ENCODE measurements around the gene FOCAD.

GRCh38 chr9:20771729-20772128 lies 87.7 kb downstream of the FOCAD start:
- TF ChIP-seq EZH2 (IDR thresholded peaks at IDR 0.05; ENCODE audit: insufficient read depth, poor library complexity, severe bottlenecking) (no peak), EZH2phosphoT487 (IDR thresholded peaks at IDR 0.05; ENCODE audit: insufficient read depth, low read depth) (no peak)

All from GM23248 (cell line).